GM21786 (cell line): ENCODE data around the gene ATP10A.
"Not testable (repeated sequence)": the region's sequence is repeated elsewhere in the genome, so short reads cannot be mapped to it uniquely, and the experiment has no call there.

ENCODE experiments used
- ATAC-seq: cut with Tn5 transposase; IDR thresholded peaks from one replicate; pipeline ENCODE4 v1.9.1; 2021; ENCODE audit not compliant: unreplicated experiment

Gene ATP10A

DNA sequence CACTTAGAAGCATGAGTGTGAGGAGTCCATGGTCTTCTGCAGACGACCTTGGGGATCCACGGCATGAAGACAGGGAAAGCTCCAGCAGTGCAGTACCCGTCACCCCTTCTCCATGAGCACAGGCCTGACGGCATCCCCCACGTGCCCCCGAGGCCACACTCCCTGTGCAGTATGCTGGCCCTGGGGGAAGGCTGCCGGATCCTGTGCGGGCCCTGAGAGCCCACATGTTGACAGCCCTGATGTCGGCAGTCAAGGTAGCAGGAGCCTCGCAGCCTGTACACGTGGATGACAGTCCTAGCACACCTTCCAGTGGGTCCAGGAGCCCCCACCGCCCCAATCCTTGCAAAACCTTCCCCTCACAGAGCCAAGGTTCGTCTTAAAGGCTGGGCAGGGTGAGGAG lies 195.3 kb downstream of the ATP10A start:
- ATAC-seq, result no peak

DNA sequence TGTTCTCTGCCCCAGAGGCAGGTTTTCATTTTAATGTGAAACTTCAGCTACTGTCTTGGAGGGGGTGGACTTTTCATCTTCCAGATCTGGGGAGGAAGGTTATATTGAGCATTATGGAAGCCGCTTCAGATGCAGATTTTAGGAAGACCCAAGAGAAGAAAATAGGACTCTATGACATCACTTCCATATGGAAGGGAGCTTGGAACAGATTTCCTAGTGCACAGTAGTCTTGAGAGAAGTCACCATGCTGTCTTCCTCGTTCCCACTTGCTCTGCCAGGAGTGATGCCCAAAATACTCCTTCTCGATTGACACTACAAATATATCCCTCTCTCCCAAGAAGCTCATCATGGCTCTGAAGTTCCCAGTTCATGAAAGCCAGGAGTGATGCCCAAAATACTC lies 197.2 kb downstream of the ATP10A start:
- no peak for ATAC-seq

- ATAC-seq, result no peak
These were observed 198.4 kb downstream of the ATP10A start for GRCh38 chr15:25664761-25665160.

DNA sequence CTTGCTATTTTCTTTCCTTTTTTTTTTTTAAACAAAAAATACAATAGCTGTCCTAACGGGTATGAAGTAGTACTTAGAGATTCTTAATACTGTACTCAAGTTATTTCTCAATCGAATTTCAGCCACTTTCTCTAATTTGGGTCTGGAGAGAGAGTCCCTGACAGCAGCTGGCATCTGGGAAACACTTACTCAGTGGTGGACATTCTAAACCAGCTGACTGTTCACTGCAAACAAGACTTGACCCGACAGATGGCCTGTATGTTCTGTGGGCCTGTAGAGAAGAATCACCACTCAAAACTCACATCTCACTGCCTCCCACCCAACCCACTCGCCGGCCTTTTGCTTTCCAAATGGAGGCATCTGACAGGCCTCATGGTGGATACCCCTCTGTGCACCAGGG lies 199.6 kb downstream of the ATP10A start:
- no peak for ATAC-seq

DNA sequence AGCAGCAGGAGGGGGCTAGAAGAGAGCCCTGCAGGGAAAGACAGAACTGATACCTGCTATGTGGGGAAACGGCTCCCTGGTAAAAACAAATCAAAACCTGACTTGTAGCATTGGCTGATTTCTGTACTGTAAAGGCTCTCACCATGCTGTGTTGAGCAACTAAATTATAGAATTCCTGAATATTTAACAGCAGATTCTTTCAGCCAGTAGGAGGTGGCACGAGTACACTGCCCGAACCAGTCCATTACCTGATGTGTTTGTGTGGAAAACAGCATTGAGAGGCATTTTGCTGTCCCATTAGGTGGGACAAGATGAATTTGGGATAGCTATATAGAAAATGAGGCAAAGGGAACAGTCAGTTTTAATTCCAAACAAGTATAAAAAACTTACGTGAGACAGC lies 201.2 kb downstream of the ATP10A start:
- no peak for ATAC-seq

- ATAC-seq, result no peak
These were observed 203.9 kb downstream of the ATP10A start for GRCh38 chr15:25659251-25659650.

DNA sequence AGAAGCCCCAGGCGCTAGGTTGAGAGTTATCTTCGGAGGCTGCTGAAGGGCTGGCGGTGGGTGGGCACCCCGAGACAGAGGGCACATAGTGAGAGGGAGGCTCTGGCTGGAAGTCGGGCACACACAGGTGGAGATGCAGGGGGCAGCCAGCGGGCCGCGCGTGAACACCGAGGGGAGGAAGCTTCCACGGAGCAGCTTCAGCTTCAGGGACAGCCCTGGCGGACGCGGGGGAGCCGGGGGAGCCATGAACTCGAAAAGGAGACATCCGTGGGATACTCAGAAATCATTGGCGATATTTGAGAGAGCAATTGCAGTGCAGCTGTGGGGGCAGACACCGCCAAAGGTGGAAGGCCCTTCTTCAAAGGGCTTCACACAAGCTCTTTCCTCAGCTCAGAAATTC lies 204.6 kb downstream of the ATP10A start:
- no peak for ATAC-seq

GRCh38 chr15:25655207-25655948 lies 207.7 kb downstream of the ATP10A start:
- no peak for ATAC-seq

- ATAC-seq, result no peak
These were observed 209.8 kb downstream of the ATP10A start for GRCh38 chr15:25653371-25653770.

DNA sequence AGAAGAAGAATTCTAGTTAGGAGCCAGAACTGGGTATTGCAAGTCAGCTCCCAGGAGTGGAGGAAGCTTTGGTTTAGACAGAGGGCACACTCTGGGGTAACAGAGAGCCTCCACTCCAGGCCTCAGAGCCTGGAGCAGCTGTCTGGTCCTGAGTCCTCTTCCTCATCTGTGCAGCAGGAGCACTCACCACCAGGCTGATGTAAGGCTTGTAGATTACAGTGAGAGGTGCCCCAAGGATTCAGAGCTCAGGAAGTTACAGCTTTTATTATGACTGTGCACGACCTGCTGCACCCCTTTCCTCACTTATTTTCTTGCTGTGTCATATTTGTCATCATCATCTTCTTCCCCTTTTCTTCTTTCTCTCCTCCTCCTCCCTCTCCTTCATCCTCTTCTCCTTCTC lies 210.4 kb downstream of the ATP10A start:
- no peak for ATAC-seq

GRCh38 chr15:25649390-25649789 lies 213.7 kb downstream of the ATP10A start:
- ATAC-seq, result no peak

DNA sequence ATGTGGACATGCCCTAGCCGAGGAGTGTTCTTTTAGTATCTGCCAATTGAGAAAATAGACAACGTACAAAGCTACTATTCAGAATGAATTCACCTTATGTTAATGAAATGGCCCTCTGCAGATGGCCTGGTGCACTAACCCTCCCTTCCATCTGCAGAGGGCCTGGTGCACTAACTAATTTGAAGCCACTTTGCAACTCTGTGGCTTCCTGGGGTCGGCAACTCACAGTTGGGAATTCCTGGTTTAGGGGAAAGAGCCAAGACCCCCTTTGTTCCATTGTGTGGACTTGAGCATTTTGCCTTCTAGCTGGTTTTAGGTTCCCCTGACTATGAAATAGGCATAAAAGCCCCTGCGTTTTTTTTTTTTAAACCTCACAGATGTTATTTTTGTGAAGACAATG lies 220.0 kb downstream of the ATP10A start:
- no peak for ATAC-seq

DNA sequence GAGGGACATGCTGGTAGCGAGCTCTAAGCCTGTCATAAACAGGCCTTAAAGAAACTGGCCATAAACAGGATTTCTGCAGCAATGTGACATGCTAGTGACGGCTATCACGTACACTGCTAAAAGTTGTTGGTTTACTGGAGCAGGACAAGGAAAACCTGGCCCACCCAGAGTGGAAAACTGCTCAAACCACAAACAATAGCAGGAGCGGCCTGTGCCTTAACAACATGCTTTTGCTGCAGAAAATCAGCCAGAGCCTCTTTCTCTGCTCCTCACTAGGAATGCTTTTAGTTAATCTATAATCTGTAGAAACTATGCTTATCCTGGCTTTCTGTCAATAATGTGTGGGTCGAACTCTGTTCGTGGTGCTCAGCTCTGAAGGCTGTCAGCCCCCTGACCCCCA lies 221.4 kb downstream of the ATP10A start:
- ATAC-seq, result no peak

- no peak for ATAC-seq
These were observed 221.8 kb downstream of the ATP10A start for GRCh38 chr15:25641361-25641760.

DNA sequence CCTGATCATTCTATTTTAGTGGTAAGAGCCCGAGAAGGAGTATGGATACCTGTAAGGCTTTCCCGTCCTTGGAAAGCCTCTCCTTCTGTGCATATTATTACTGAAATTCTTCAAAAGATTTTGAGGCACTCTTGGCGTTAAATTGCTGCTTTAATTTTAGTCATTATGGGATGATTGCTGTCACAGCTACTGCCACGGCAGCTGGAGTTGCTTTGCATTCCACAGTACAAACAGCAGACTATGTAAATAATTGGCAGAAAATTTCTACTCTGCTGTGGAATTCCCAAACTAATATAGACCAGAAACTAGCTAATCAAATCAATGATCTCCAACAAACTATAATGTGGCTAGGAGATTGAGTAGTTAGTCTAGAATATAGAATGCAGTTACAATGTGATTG lies 222.2 kb downstream of the ATP10A start:
- ATAC-seq, result not testable (repeated sequence)

GRCh38 chr15:25640381-25640780 lies 222.7 kb downstream of the ATP10A start:
- ATAC-seq, result no peak

DNA sequence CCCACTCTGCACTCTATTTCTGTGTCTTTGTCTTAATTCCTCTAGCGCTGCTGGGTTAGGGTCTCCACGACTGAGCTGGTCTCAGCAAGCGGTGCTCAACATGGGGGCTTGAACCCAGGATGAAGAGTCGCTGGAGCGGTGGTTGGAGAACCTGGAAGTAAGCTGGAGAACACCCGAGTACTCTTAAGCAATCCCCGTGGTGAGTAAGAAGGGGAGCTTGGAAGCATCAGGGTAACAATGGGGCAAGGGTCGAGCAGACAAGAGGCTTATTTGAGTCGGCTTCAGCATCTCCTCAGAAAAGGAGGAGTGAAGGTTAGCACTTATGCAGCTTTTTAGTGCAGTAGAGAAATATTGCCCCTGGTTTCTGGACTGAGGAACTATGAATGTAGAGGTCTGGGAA lies 226.6 kb downstream of the ATP10A start:
- not testable (repeated sequence) for ATAC-seq

DNA sequence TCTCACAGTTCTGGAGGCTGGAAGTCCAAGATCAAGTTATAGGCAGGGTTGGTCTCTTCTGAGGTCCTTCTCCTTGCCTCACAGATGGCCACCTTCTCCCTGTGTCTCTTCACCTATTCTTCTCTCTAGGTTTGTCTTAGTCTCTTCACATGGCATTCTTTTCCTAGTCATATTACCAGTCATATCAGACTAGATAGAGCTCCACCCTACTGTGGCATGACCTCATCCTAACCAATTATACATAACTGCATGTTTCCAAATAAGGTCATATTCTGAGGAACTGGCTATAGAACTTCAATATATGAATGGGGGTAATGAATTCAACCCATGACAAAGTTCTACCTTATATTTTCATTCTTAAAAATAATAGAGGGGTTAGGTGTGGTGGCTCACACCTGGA lies 227.9 kb downstream of the ATP10A start:
- no peak for ATAC-seq

DNA sequence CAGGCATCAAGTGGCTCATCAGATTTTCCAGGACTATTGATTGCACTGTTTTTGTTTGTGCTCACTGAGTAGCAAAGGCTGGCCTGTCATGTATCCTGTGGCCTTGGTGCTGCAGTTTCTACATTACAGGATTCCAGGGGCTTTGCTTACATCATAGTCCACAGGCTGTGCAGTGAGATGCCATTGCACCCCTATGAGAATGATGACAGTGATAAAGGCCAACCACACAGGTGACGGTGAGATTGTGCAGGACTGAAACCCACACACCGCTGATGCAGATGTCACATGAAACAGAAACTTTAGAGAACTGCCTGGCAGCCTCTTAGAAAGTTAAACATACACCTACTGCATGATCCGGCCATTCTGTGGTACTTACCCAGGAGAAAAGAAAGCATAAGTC lies 229.3 kb downstream of the ATP10A start:
- no peak for ATAC-seq

DNA sequence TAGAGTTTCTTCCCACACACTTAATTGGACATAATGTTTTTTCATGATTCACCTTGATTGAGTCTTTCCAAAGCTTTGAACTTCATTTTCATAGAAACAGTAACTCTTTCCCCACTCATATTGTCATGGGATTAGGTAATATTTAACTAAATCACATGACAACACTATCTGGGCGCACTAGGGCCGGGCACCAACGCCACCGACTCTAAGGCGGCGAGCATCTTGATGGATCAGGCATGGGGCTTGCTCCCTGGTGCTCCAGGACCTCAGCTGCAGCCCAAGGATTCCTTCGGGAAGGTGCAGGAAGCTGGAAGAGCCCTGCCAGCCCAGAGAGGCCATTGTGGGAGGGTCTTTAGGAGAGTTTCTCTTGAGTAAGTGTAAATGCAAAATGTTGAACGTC lies 231.2 kb downstream of the ATP10A start:
- no peak for ATAC-seq
